ENCODE data around the gene ATF6. TPM values are rescaled to one million over a fixed set of nuclear protein-coding genes. Genes with fewer than 3 reads are reported as not detected.

ATF6 gene
- total and polyA plus RNA-seq, 2 donors from 2014 or later = 11.5 to 35.6 TPM

- FAIRE-seq = no peak
- DNase-seq = no peak
Observed at GRCh38 chr1:161869291-161869690, 103.2 kb downstream of the ATF6 start.

GRCh38 chr1:161872506-161872905 is 106.4 kb downstream of the ATF6 start:
- TF ChIP-seq CTCF (IDR thresholded peaks at IDR 0.05; ENCODE audit: borderline replicate concordance, extremely low read depth, insufficient read depth) = no peak
- Histone ChIP-seq H3K27me3 (ENCODE audit: control insufficient read depth, insufficient read depth, low read length) (no peaks in the 10 kb centered on the region), H3K9ac (ENCODE audit: low read length in 3 of 3) (no peak overlapping the region), H3K9me3 (ENCODE audit: control insufficient read depth in 2 of 3, insufficient read depth in 1 of 3, low read length in 3 of 3) (no peaks in the 10 kb centered on the region), H3K27ac (ENCODE audit: low read depth in 2 of 2, low read length in 2 of 2) (no peak overlapping the region), H3K4me1 (ENCODE audit: control insufficient read depth in 2 of 3, insufficient read depth in 2 of 3, low read depth in 1 of 3, low read length in 3 of 3) (no peaks in the 10 kb centered on the region), H3K36me3 (ENCODE audit: control insufficient read depth in 2 of 3, insufficient read depth in 3 of 3, low read length in 3 of 3) (no peaks in the 10 kb centered on the region), H3K4me3 (ENCODE audit: low read length in 3 of 3) (no peak overlapping the region)
- FAIRE-seq (no peak), DNase-seq (peak in 1 of 5 donors; percentile 4)
- intact Hi-C loops (cut with DNase I) = no loop called here

More at GRCh38 chr1:161869291-161869690, 103.2 kb downstream of the ATF6 start:
- H3K9ac ChIP-seq (ENCODE audit: low read length in 3 of 3) = no peak overlapping the region
- no peak for TF ChIP-seq CTCF (IDR thresholded peaks at IDR 0.05; ENCODE audit: borderline replicate concordance, extremely low read depth, insufficient read depth)
- no peaks in the 10 kb centered on the region for H3K36me3 ChIP-seq (ENCODE audit: control insufficient read depth in 2 of 3, insufficient read depth in 3 of 3, low read length in 3 of 3)
- no peaks in the 10 kb centered on the region for H3K4me1 ChIP-seq (ENCODE audit: control insufficient read depth in 2 of 3, insufficient read depth in 2 of 3, low read depth in 1 of 3, low read length in 3 of 3)
- no peaks in the 10 kb centered on the region for H3K27me3 ChIP-seq (ENCODE audit: control insufficient read depth, insufficient read depth, low read length)
- no peak overlapping the region for H3K4me3 ChIP-seq (ENCODE audit: low read length in 3 of 3)
- no peak overlapping the region for H3K27ac ChIP-seq (ENCODE audit: low read depth in 2 of 2, low read length in 2 of 2)
- intact Hi-C loops (cut with DNase I) = no loop called here
- H3K9me3 ChIP-seq (ENCODE audit: control insufficient read depth in 2 of 3, insufficient read depth in 1 of 3, low read length in 3 of 3) = no peaks in the 10 kb centered on the region

- Histone ChIP-seq H3K27me3 (ENCODE audit: control insufficient read depth, insufficient read depth, low read length) (no peaks in the 10 kb centered on the region), H3K4me1 (ENCODE audit: control insufficient read depth in 2 of 3, insufficient read depth in 2 of 3, low read depth in 1 of 3, low read length in 3 of 3) (no peaks in the 10 kb centered on the region), H3K27ac (ENCODE audit: low read depth in 2 of 2, low read length in 2 of 2) (no peak overlapping the region), H3K9me3 (ENCODE audit: control insufficient read depth in 2 of 3, insufficient read depth in 1 of 3, low read length in 3 of 3) (no peaks in the 10 kb centered on the region), H3K4me3 (ENCODE audit: low read length in 3 of 3) (no peak overlapping the region), H3K36me3 (ENCODE audit: control insufficient read depth in 2 of 3, insufficient read depth in 3 of 3, low read length in 3 of 3) (no peaks in the 10 kb centered on the region), H3K9ac (ENCODE audit: low read length in 3 of 3) (no peak overlapping the region)
- DNase-seq = no peak
- TF ChIP-seq CTCF (IDR thresholded peaks at IDR 0.05; ENCODE audit: borderline replicate concordance, extremely low read depth, insufficient read depth) = no peak
- intact Hi-C loops (cut with DNase I) = no loop called here
- no peak for FAIRE-seq
Observed at GRCh38 chr1:161879261-161879660, 113.1 kb downstream of the ATF6 start.

GRCh38 chr1:161884475-161884874 is 118.4 kb downstream of the ATF6 start:
- Histone ChIP-seq H3K4me3 (ENCODE audit: low read length in 3 of 3) (no peak overlapping the region), H3K27me3 (ENCODE audit: control insufficient read depth, insufficient read depth, low read length) (no peaks in the 10 kb centered on the region), H3K9me3 (ENCODE audit: control insufficient read depth in 2 of 3, insufficient read depth in 1 of 3, low read length in 3 of 3) (no peaks in the 10 kb centered on the region), H3K9ac (ENCODE audit: low read length in 3 of 3) (no peak overlapping the region), H3K4me1 (ENCODE audit: control insufficient read depth in 2 of 3, insufficient read depth in 2 of 3, low read depth in 1 of 3, low read length in 3 of 3) (no peaks in the 10 kb centered on the region), H3K27ac (ENCODE audit: low read depth in 2 of 2, low read length in 2 of 2) (no peak overlapping the region), H3K36me3 (ENCODE audit: control insufficient read depth in 2 of 3, insufficient read depth in 3 of 3, low read length in 3 of 3) (peaks cover 0 to 2% (median 0%) of the 10 kb centered on the region in 3 donors)
- no peak for FAIRE-seq
- DNase-seq = no peak
- intact Hi-C loops (cut with DNase I) = no loop called here
- no peak for TF ChIP-seq CTCF (IDR thresholded peaks at IDR 0.05; ENCODE audit: borderline replicate concordance, extremely low read depth, insufficient read depth)
